Measurements from ENCODE around the gene PNPLA2.

The PNPLA2 gene

DNA sequence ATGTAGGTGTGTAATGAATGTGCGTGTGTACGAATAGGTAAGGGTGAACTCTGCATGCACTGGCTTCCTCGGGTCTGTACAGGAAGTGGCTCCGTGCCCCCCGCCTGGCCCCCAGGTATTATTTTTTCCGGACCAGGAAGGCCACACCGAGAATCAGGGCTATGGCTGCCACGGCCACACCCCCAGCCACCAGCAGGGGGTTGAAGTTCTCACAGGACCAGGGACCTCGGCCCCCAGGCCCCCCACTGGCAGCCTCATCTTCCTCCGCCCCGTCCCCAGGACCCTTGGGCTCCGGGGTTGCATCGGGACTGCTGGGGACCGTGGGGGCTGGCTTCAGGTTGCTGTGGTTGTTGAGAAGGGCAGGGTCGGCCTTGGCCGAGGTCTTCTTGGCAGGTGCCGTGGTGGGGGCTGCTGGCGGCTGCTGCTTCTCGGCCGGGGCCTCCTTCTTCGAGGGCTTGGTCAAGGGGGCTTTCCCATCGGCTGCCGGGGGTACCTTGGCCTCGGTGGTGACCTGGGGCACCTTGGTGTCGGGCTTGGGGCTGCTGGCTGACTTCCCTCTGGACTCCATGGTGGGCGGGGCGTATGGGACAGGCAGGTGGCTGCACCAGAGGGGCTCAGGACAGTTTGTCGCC, 30.6 kb upstream of the PNPLA2 start:
- no peak overlapping the region for H3K4me3 ChIP-seq (ENCODE audit: low read depth, low read length)
- peaks cover 13% of the 10 kb centered on the region for H3K36me3 ChIP-seq (ENCODE audit: control insufficient read depth, insufficient read depth, low read length)
- H3K9ac ChIP-seq (ENCODE audit: low read depth, low read length): no peak overlapping the region
- H3K27me3 ChIP-seq (ENCODE audit: control insufficient read depth, insufficient read depth, low read length): no peaks in the 10 kb centered on the region
- no peak overlapping the region for H3K27ac ChIP-seq (ENCODE audit: low read depth, low read length)
- H3K4me1 ChIP-seq (ENCODE audit: control insufficient read depth, insufficient read depth, low read length): peaks cover 7% of the 10 kb centered on the region
- H3K9me3 ChIP-seq (ENCODE audit: control insufficient read depth, insufficient read depth, low read length): no peaks in the 10 kb centered on the region

DNA sequence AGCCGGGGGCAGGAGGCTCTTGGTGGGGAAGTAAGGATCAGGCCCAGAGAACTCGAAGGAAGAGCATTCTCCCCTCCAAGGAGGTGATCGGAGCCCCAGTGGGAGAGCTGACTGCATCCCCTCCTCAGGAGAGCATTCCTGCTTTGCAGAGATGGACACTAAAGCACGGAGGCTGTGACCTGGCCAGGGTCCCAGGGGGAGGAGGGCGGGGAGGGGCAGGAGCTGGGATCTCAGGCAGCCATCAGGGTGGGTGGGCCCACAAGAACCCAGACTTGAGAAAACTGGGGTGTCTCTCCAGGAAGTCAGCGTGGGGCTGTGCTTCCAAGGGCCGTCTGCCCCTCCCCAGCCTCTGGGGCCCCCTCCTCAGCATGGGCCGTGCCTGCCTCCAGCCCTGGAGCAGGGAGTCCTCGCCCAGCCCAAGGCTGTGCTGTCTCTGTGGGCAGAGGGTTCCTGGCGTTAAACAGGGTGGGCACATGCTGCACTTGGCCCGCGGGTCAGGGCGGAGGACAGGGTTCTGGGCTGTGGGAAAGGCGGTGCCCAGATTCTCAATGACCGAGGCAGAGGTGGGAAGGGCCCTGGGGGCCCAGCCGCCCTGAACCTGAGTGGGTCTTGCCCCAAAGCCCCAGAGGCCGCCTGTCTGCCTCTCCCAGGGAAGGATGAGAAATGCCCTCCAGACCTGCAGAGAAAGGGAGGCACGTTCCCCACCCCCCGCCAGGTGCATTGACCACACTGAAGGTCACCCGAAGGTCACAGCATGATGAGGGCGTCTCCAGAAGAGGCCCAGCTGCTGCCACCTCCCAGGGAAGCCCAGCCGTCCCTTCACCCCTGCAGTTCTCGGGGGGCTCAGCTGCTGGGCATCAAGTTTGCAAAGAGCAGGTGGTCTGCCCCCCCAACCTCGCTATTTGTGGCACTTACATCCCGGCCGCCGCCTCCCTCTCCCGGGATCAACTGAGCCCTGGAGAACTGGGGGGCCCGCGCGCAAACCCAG, 29.5 kb upstream of the PNPLA2 start:
- Histone ChIP-seq H3K27ac (ENCODE audit: low read depth, low read length) (no peak overlapping the region), H3K4me3 (ENCODE audit: low read depth, low read length) (peak overlapping the region; percentile 37; the same call in 1 of the 2 replicates), H3K27me3 (ENCODE audit: control insufficient read depth, insufficient read depth, low read length) (no peaks in the 10 kb centered on the region), H3K36me3 (ENCODE audit: control insufficient read depth, insufficient read depth, low read length) (peaks cover 23% of the 10 kb centered on the region), H3K4me1 (ENCODE audit: control insufficient read depth, insufficient read depth, low read length) (peaks cover 4% of the 10 kb centered on the region; the same call in 1 of the 2 replicates), H3K9me3 (ENCODE audit: control insufficient read depth, insufficient read depth, low read length) (no peaks in the 10 kb centered on the region), H3K9ac (ENCODE audit: low read depth, low read length) (no peak overlapping the region)

DNA sequence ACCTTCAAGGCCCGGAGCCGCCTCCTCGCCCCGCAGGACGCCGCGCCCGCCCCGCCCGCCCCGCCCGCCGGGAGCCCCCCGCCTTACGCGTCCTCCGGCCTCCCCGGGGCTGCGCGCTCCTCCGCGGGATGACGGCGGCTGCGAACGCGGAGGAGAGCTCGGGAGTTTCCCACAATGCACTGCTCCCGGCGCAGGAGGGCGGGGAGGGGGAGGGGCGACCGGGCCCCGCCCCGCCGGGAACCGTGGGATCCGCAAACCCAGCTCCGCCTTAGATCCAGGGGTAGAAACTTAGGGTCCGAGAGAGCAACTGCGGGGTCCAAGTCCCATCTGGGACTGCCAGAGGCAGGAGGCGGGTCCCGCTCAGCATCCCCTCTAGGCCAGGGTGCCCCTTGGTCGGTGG, 28.8 kb upstream of the PNPLA2 start, which contains the start of gene CEND1:
CEND1 (minus strand) TSS at position 148 of the 400 bp plus-strand sequence. CDS start 1,514 bp downstream, outside the sequence.
- no peaks in the 10 kb centered on the region for H3K27me3 ChIP-seq (ENCODE audit: control insufficient read depth, insufficient read depth, low read length)
- H3K9me3 ChIP-seq (ENCODE audit: control insufficient read depth, insufficient read depth, low read length): no peaks in the 10 kb centered on the region
- H3K27ac ChIP-seq (ENCODE audit: low read depth, low read length): no peak within 1 kb of the TSS
- peaks cover 28% of the 10 kb centered on the region for H3K36me3 ChIP-seq (ENCODE audit: control insufficient read depth, insufficient read depth, low read length)
- H3K4me1 ChIP-seq (ENCODE audit: control insufficient read depth, insufficient read depth, low read length): peaks cover 4% of the 10 kb centered on the region; the same call in 1 of the 2 replicates
- no peak within 1 kb of the TSS for H3K9ac ChIP-seq (ENCODE audit: low read depth, low read length)
- H3K4me3 ChIP-seq (ENCODE audit: low read depth, low read length): peak within 1 kb of the TSS; percentile 37; the same call in 1 of the 2 replicates

DNA sequence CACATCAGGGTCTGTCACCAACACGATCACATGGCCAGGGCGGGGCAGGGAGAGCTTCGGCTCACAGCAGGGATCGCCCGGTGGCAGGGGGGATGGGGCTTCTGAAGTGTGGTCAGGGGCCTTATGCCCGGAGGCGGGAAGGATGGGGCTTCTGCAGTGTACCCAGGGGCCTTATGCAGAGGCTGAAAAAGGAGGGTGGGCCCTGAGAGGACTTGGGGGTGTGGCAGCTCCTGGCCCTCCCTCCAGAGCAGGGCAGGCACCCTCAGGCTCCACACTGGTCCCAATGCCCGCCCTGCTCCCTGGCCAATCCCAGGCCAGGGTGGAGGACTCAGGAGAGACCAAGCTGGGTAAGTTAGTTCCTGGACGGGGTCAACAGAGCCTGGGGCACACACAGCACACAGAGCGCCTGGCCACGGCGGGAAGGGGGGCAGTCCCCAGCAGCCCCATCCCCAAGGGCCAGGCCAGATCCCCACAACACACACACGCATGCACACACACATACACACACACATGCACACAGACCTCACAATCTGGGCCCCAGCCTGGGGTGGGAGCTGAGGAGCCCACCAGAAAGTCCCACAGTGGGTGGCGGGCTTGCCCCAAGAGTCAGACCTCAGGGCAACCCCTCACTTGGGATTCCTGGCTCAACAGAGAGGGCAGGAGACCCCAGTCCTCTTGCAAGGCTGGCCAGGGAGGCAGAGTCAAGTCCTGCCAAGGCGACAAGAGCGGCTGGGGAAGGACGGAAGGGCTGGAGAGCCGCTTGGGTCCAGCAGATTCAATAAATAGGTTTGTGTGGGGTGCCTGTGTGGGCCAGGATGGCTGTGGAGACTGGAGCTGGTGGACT, 27.8 kb upstream of the PNPLA2 start:
- no peaks in the 10 kb centered on the region for H3K9me3 ChIP-seq (ENCODE audit: control insufficient read depth, insufficient read depth, low read length)
- no peak overlapping the region for H3K9ac ChIP-seq (ENCODE audit: low read depth, low read length)
- no peak overlapping the region for H3K4me3 ChIP-seq (ENCODE audit: low read depth, low read length)
- H3K27me3 ChIP-seq (ENCODE audit: control insufficient read depth, insufficient read depth, low read length): no peaks in the 10 kb centered on the region
- peaks cover 8% of the 10 kb centered on the region for H3K4me1 ChIP-seq (ENCODE audit: control insufficient read depth, insufficient read depth, low read length)
- peaks cover 28% of the 10 kb centered on the region for H3K36me3 ChIP-seq (ENCODE audit: control insufficient read depth, insufficient read depth, low read length)
- H3K27ac ChIP-seq (ENCODE audit: low read depth, low read length): no peak overlapping the region

DNA sequence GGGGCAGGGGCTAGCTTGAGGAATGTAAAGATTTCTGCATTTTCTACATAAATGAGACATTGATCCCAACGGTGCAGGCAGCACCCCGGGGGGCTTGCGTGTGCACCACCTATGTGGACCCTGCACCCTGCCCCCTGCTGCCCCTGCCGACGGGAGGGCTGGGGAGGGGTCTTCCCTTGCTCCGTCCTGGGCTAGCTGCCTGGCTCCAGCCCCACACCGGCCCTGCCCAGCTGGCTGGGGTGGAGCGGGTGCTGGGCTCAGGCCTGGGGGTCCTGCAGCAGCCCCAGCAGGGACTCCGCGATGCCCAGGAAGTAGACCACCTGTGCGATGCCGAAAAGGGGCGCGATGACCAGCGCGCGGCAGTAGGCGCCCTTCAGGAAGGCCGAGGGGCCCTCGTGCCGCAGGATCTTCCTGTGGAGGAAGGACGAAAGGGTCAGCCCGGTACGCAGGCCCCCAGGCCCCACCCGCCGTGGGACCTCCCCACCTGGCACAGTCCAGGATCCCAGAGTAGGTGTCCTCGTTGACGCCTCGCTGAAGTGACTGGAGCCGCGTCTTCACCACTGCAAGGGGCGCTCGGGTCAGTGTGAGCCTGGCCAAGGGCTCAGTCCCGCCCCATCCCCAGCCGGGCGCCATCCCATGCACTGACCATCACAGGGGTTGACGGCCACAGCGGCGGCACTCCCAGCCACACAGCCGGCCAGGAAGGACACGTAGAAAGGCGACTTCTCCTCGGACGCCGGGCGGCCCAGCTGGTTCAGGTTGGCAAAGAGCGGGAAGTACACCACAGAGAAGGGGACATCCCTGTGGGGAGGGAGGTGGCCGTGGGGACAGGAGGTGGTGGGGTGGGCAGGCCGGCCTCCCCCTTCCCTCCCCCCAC, 26.8 kb upstream of the PNPLA2 start:
- Histone ChIP-seq H3K9me3 (ENCODE audit: control insufficient read depth, insufficient read depth, low read length) (no peaks in the 10 kb centered on the region), H3K9ac (ENCODE audit: low read depth, low read length) (no peak overlapping the region), H3K27me3 (ENCODE audit: control insufficient read depth, insufficient read depth, low read length) (no peaks in the 10 kb centered on the region), H3K4me1 (ENCODE audit: control insufficient read depth, insufficient read depth, low read length) (peaks cover 15% of the 10 kb centered on the region), H3K27ac (ENCODE audit: low read depth, low read length) (no peak overlapping the region), H3K36me3 (ENCODE audit: control insufficient read depth, insufficient read depth, low read length) (peaks cover 28% of the 10 kb centered on the region), H3K4me3 (ENCODE audit: low read depth, low read length) (no peak overlapping the region)

DNA sequence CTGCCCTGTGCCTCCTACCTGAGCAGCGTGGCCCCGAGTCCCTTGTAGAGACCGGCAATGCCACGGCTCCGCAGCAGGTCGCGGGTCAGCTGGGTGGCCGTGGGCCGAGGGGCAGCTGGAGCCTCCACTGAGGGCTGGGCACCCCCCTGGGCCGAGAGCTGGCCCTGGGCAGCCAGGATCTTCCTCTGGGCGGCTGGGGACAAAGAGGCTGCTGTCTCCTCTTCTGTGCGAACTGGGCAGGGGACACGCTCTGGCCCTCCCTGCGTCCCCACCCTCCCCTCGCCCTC, 26.2 kb upstream of the PNPLA2 start:
- Histone ChIP-seq H3K4me1 (ENCODE audit: control insufficient read depth, insufficient read depth, low read length) (peaks cover 18% of the 10 kb centered on the region), H3K36me3 (ENCODE audit: control insufficient read depth, insufficient read depth, low read length) (peaks cover 28% of the 10 kb centered on the region), H3K9me3 (ENCODE audit: control insufficient read depth, insufficient read depth, low read length) (no peaks in the 10 kb centered on the region), H3K9ac (ENCODE audit: low read depth, low read length) (no peak overlapping the region), H3K27me3 (ENCODE audit: control insufficient read depth, insufficient read depth, low read length) (no peaks in the 10 kb centered on the region), H3K27ac (ENCODE audit: low read depth, low read length) (no peak overlapping the region), H3K4me3 (ENCODE audit: low read depth, low read length) (no peak overlapping the region)

DNA sequence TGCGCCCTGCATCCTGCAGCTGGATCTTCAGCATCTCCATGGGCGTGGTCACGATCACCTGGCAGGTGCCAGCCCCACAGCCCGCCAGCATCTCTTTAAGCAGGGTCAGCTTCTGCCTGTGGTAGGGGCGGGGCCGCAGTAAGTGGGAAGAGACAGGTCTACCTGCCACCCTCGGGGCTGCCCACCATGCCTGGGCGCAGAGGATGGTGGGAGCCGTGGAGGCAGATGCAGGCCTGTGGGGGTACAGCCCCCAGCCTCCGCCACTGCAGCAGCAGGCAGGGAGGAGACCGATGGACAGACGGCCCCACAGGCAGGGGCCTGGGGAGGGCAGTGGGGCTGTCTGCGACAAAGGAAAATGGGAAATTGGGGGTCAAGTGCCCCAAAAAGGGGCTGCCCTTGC, 25.8 kb upstream of the PNPLA2 start:
- H3K27me3 ChIP-seq (ENCODE audit: control insufficient read depth, insufficient read depth, low read length): no peaks in the 10 kb centered on the region
- H3K36me3 ChIP-seq (ENCODE audit: control insufficient read depth, insufficient read depth, low read length): peaks cover 28% of the 10 kb centered on the region
- H3K9ac ChIP-seq (ENCODE audit: low read depth, low read length): no peak overlapping the region
- peaks cover 18% of the 10 kb centered on the region for H3K4me1 ChIP-seq (ENCODE audit: control insufficient read depth, insufficient read depth, low read length)
- no peaks in the 10 kb centered on the region for H3K9me3 ChIP-seq (ENCODE audit: control insufficient read depth, insufficient read depth, low read length)
- no peak overlapping the region for H3K27ac ChIP-seq (ENCODE audit: low read depth, low read length)
- H3K4me3 ChIP-seq (ENCODE audit: low read depth, low read length): no peak overlapping the region

DNA sequence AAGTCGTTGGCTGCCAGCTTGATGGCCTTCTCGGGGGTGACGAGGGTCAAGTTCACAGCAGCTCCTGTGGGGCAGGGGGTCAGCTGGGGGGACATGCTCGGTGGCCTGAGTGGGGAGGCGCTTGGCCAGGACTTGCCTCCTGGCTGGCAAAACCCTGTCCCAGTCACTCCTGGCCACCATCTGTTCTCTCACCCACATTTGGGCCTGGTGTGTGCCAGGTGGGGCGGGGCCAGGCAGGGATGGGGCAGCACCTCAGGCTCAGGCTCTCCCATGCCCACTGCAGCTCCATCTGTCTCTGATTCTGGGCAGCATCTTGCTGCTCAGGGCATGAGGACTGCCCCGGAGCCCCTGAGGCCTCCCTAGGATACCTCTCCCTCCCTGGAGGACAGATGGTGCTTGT, 25.2 kb upstream of the PNPLA2 start:
- Histone ChIP-seq H3K36me3 (ENCODE audit: control insufficient read depth, insufficient read depth, low read length) (peaks cover 28% of the 10 kb centered on the region), H3K27me3 (ENCODE audit: control insufficient read depth, insufficient read depth, low read length) (no peaks in the 10 kb centered on the region), H3K4me3 (ENCODE audit: low read depth, low read length) (no peak overlapping the region), H3K27ac (ENCODE audit: low read depth, low read length) (no peak overlapping the region), H3K4me1 (ENCODE audit: control insufficient read depth, insufficient read depth, low read length) (peaks cover 18% of the 10 kb centered on the region), H3K9me3 (ENCODE audit: control insufficient read depth, insufficient read depth, low read length) (no peaks in the 10 kb centered on the region), H3K9ac (ENCODE audit: low read depth, low read length) (no peak overlapping the region)

DNA sequence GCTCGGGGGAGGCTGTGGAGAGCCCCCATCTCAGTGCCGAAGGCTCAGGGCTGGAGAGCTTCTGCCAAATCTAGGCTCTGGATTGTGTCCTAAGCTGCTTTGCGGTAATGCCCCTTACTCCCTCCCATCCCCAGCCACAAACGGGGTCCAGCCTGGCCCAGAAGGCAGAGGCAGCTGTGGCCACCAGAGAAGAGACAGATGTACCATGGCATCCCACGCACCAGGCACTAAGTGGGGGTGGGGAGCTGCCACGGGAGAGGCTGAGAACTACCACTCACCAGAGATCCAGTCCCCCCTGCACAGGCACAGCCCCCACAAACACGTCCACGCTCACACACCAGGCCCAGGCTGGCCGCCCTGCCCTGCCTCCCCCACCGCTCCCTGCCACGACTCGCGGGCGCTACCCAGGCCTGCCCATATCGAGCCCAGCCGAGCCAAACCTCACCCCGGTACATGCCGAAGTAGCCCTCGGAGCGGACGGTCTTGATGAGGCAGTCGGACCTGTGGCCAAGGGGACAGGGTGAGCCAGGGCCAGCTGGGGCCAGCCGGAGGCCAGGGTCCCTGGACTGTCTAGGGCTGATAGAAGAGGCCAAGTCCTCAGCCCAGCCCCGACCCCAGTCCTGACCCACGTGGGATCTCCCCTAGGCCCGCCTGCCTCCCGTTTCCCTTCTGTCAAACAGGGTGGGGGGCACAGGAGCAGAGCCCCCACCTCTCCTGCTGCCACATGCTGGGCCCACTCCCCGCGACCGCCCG, 24.5 kb upstream of the PNPLA2 start:
- H3K9me3 ChIP-seq (ENCODE audit: control insufficient read depth, insufficient read depth, low read length): no peaks in the 10 kb centered on the region
- no peak overlapping the region for H3K27ac ChIP-seq (ENCODE audit: low read depth, low read length)
- H3K27me3 ChIP-seq (ENCODE audit: control insufficient read depth, insufficient read depth, low read length): no peaks in the 10 kb centered on the region
- H3K9ac ChIP-seq (ENCODE audit: low read depth, low read length): no peak overlapping the region
- H3K36me3 ChIP-seq (ENCODE audit: control insufficient read depth, insufficient read depth, low read length): peaks cover 32% of the 10 kb centered on the region
- H3K4me1 ChIP-seq (ENCODE audit: control insufficient read depth, insufficient read depth, low read length): peaks cover 15% of the 10 kb centered on the region
- no peak overlapping the region for H3K4me3 ChIP-seq (ENCODE audit: low read depth, low read length)
